Esophagus mucosa (tissue), 1 donor: ENCODE measurements around the gene CTAGE8. TPM values are rescaled to one million over a fixed set of nuclear protein-coding genes. Genes with fewer than 3 reads are reported as not detected.
"Not testable (repeated sequence)": the region's sequence is repeated elsewhere in the genome, so short reads cannot be mapped to it uniquely, and the experiment has no call there.

ENCODE experiments used
- ATAC-seq: fragments of 200-7000 bp; cut with Tn5 transposase; one replicate; pipeline ENCODE4 v1.9.1; 2020
- total RNA-seq: library from RNA; stranded (reverse); gene quantifications from one replicate; pipeline ENCODE4 v1.2.4, GENCODE V29; 2023
- donor health status: DM: yes; HTN: yes; CAD: no.

CTAGE8 gene
- total RNA-seq, 1 donor from 2014 or later: 1.8 TPM

- ATAC-seq: not testable (repeated sequence)
These were observed 16.8 kb downstream of the CTAGE8 start for GRCh38 chr7:144252307-144252706.

- ATAC-seq: not testable (repeated sequence)
These were observed 21.3 kb downstream of the CTAGE8 start for GRCh38 chr7:144247674-144248330.

- ATAC-seq: not testable (repeated sequence)
These were observed 22.1 kb downstream of the CTAGE8 start for GRCh38 chr7:144246967-144247366.

GRCh38 chr7:144245372-144245771 lies 23.7 kb downstream of the CTAGE8 start:
- not testable (repeated sequence) for ATAC-seq

- not testable (repeated sequence) for ATAC-seq
These were observed 29.7 kb downstream of the CTAGE8 start, which contains the start of gene OR2A42 for GRCh38 chr7:144239365-144239764. Gene OR2A42 (minus strand): TSS chr7:144239605. CDS start chr7:144232843, 6,762 bp downstream.

GRCh38 chr7:144238530-144239082 lies 30.5 kb downstream of the CTAGE8 start:
- not testable (repeated sequence) for ATAC-seq

- not testable (repeated sequence) for ATAC-seq
These were observed 36.0 kb downstream of the CTAGE8 start for GRCh38 chr7:144233039-144233438.

GRCh38 chr7:144231027-144231426 lies 38.1 kb downstream of the CTAGE8 start:
- ATAC-seq: not testable (repeated sequence)

- ATAC-seq: not testable (repeated sequence)
These were observed 40.3 kb downstream of the CTAGE8 start for GRCh38 chr7:144228810-144229209.

- not testable (repeated sequence) for ATAC-seq
These were observed 42.2 kb downstream of the CTAGE8 start for GRCh38 chr7:144226866-144227265.

GRCh38 chr7:144223675-144224074 lies 45.4 kb downstream of the CTAGE8 start:
- ATAC-seq: not testable (repeated sequence)

- ATAC-seq: not testable (repeated sequence)
These were observed 48.6 kb downstream of the CTAGE8 start for GRCh38 chr7:144220531-144220930.

GRCh38 chr7:144219149-144219548 lies 49.9 kb downstream of the CTAGE8 start:
- peak; percentile 59 for ATAC-seq

GRCh38 chr7:144218581-144218980 lies 50.5 kb downstream of the CTAGE8 start:
- ATAC-seq: not testable (repeated sequence)

GRCh38 chr7:144217200-144217599 lies 51.9 kb downstream of the CTAGE8 start:
- not testable (repeated sequence) for ATAC-seq

Other genes starting within 250 kb of the CTAGE8 start
- gene OR2A5, start 220.3 kb downstream of the CTAGE8 start, total RNA-seq: not detected
- not detected for gene OR2A25, start 199.5 kb downstream of the CTAGE8 start, total RNA-seq
- gene OR2A12, start 183.0 kb downstream of the CTAGE8 start, total RNA-seq: not detected
- gene OR2A2, start 159.7 kb downstream of the CTAGE8 start, total RNA-seq: not detected
- not detected for gene OR2A14, start 146.1 kb downstream of the CTAGE8 start, total RNA-seq
- 3.1 TPM for gene CTAGE4, start 85.8 kb downstream of the CTAGE8 start, total RNA-seq
- gene ARHGEF35, start 73.5 kb downstream of the CTAGE8 start, total RNA-seq: 19.7 TPM
- not detected for gene OR2A42, start 29.7 kb downstream of the CTAGE8 start, total RNA-seq
- gene OR2A7, start 4.5 kb downstream of the CTAGE8 start, total RNA-seq: 5.7 TPM
- gene OR2A1, start 43.1 kb upstream of the CTAGE8 start, total RNA-seq: not detected
- 47.0 TPM for gene ARHGEF5, start 86.1 kb upstream of the CTAGE8 start, total RNA-seq
- gene NOBOX, start 134.4 kb upstream of the CTAGE8 start, total RNA-seq: not detected